GM18909 (cell line): ENCODE measurements around the gene PRDM4.
"Not testable (repeated sequence)": the region's sequence is repeated elsewhere in the genome, so short reads cannot be mapped to it uniquely, and the experiment has no call there.

Experiments
- ATAC-seq: cut with Tn5 transposase; IDR thresholded peaks from one replicate; pipeline ENCODE4 v1.9.1; 2021; ENCODE audit warnings: mild to moderate bottlenecking; ENCODE audit not compliant: unreplicated experiment, poor library complexity

Gene PRDM4

GRCh38 chr12:107702106-107702505 is 58.8 kb downstream of the PRDM4 start:
- no peak for ATAC-seq

DNA sequence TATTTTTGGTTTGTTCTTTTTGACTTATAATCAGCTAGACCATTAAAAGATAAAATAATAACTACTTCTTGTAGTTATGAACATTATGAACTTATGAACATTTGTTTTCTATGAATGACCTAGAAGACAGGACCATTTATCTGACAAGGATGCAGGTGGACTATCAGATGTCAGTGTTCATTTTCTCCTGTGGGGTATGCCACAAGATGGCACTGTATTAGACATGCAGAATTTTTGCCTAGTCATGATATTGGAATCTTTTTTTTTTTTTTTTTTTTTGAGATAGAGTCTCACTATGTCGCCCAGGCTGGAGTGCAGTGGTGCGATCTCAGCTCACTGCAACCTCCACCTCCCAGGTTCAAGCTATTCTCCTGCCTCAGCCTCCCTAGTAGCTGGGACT is 65.2 kb downstream of the PRDM4 start:
- ATAC-seq = not testable (repeated sequence)

DNA sequence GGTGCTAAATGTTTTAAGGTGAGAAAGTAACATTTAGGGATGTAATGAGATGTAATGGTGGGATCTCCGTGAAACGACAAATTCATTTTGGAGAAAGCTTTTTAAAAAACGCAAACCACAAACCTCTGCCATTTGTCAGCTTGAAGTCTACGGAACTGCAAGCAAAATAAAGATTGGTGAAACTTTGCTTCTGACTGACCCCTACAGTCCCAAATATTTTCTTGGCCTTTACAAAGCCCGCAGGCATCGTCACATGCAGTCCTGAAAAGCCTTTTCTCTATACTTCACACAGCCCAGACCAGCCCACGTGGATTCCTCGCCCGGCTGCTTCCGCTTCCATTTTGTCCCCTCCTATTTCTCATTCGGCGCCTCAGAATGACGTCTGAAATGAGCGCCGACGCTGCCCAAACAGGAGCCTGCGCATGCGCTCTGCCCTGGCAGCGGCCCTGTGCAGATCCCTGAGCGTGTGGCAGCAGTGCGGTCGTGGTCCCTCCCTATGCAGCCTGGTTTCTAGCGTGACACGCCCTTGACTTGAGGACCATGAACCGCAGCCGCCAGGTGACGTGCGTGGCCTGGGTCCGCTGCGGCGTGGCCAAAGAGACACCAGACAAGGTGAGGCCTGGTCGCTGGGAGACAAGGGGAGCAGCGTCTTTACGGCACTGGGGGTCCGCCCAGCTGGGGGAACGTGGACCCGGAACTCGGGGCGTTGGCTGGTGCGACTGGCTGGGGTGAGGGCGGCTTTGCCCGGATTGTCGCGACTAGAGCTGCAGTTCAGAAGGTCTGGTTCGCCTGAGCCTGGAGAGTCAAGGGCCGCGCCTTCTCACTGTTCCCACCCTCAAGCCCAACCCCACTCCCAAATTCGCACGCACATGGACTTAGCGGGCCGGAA is 75.3 kb downstream of the PRDM4 start, which contains the start of gene PWP1:
PWP1 (plus strand) TSS at position 440 of the 889 bp plus-strand sequence; CDS start at position 541, 101 bp downstream.
- ATAC-seq = peak; percentile 91

- ATAC-seq = no peak
Observed at GRCh38 chr12:107684990-107685359, 76.0 kb downstream of the PRDM4 start.

DNA sequence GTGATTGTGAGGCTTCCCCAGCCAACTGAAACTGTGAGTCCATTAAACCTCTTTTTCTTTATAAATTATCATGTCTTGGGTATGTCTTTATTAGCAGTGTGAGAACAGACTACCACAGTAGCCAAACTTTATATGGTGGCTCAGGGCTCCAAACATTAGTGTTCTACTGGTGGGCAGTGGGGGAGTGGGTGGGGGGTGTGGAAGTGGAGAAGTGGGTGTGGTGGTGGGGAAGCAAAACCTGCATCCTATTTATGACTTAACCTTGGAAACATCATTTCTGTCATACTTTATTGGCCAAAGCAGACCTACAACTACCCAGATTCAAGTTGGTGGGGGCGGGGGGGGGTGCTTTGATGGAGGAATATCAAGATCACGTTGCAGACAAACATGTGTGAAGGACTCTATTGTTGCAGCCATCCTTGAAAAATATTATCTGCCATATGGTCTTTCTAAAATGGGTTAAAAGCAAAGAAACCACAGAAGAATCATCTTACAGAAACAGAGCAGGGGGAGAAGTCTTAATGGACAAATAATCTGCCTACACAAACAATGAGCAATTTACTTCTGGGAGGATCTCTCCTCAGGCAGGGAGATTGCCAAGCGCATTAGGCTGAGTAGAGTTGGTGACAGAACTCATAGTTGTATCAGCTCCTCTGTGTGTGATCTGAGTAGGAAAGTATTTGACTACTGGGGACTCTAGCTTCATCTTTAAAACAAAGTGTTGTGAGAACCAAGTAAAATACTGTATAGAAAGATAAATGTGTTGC is 76.7 kb downstream of the PRDM4 start:
- ATAC-seq = no peak
